ENCODE measurements around the gene CHMP4A.

Gene CHMP4A

GRCh38 chr14:24212924-24213865, at the start of gene CHMP4A:
TSS of gene CHMP4A (minus strand) at chr14:24213488. CDS start at chr14:24213439, 49 bp downstream.
- DNase-seq: peak; percentile 78

GRCh38 chr14:24261969-24262327, 48.7 kb upstream of the CHMP4A start:
- no peak for DNase-seq

GRCh38 chr14:24261256-24261968, 48.1 kb upstream of the CHMP4A start:
- no peak for DNase-seq

GRCh38 chr14:24260780-24261157, 47.5 kb upstream of the CHMP4A start:
- no peak for DNase-seq

- no peak for DNase-seq
These were observed 46.9 kb upstream of the CHMP4A start for GRCh38 chr14:24260026-24260779.

- DNase-seq: no peak
These were observed 46.2 kb upstream of the CHMP4A start for GRCh38 chr14:24259282-24260025.

GRCh38 chr14:24258548-24259265, 45.4 kb upstream of the CHMP4A start:
- no peak for DNase-seq

- no peak for DNase-seq
These were observed 44.8 kb upstream of the CHMP4A start for GRCh38 chr14:24258119-24258518.

GRCh38 chr14:24256960-24257359, 43.7 kb upstream of the CHMP4A start:
- no peak for DNase-seq

GRCh38 chr14:24255931-24256711, 42.8 kb upstream of the CHMP4A start:
- DNase-seq: no peak

- no peak for DNase-seq
These were observed 42.1 kb upstream of the CHMP4A start for GRCh38 chr14:24255438-24255837.

- no peak for DNase-seq
These were observed 41.5 kb upstream of the CHMP4A start for GRCh38 chr14:24254630-24255392.

- DNase-seq: no peak
These were observed 40.6 kb upstream of the CHMP4A start for GRCh38 chr14:24253936-24254335.

- no peak for DNase-seq
These were observed 39.2 kb upstream of the CHMP4A start for GRCh38 chr14:24252289-24253124.

- no peak for DNase-seq
These were observed 38.6 kb upstream of the CHMP4A start for GRCh38 chr14:24251880-24252288.

GRCh38 chr14:24250354-24250753, 37.1 kb upstream of the CHMP4A start:
- DNase-seq: no peak

- no peak for DNase-seq
These were observed 36.1 kb upstream of the CHMP4A start for GRCh38 chr14:24249230-24250021.

- DNase-seq: no peak
These were observed 34.1 kb upstream of the CHMP4A start for GRCh38 chr14:24247422-24247821.
